WERI-Rb-1 (cell line): ENCODE data around the gene ATP12A.

Source experiments
- DNase-seq: peaks from one replicate; pipeline ENCODE4 v3.0.0-alpha.2; 2020
- H3K27ac ChIP-seq: fragments of 250-450 bp; sonication (Bioruptor Pico); 2 replicates; pipeline ENCODE4 v1.5.1; 2020; ENCODE audit warnings: mild to moderate bottlenecking, moderate library complexity
- H3K27me3 ChIP-seq: fragments of 250-450 bp; sonication (Bioruptor Pico); 2 replicates; pipeline ENCODE4 v1.5.1; 2021; ENCODE audit warnings: mild to moderate bottlenecking, low read depth, moderate library complexity; ENCODE audit not compliant: insufficient read depth, severe bottlenecking
- H3K36me3 ChIP-seq: fragments of 250-450 bp; sonication (Bioruptor Pico); 2 replicates; pipeline ENCODE4 v1.5.1; 2020; ENCODE audit warnings: mild to moderate bottlenecking, moderate library complexity
- H3K4me3 ChIP-seq: 2 replicates; pipeline ENCODE4 v1.5.1; 2011; ENCODE audit warnings: low read depth, mild to moderate bottlenecking, control low read depth, low read length
- H3K9me3 ChIP-seq: fragments of 250-450 bp; sonication (Bioruptor Pico); 2 replicates; pipeline ENCODE4 v1.5.1; 2021; ENCODE audit warnings: mild to moderate bottlenecking, moderate library complexity; ENCODE audit not compliant: severe bottlenecking
- CTCF ChIP-seq: IDR thresholded peaks from 2 replicates; pipeline ENCODE4 v1.5.1; 2011; ENCODE audit warnings: low read depth, mild to moderate bottlenecking, control low read depth, inconsistent platforms, low read length

The ATP12A gene

GRCh38 chr13:24664726-24665409, 15.3 kb upstream of the ATP12A start:
- TF ChIP-seq CTCF, result no peak
- H3K27me3 ChIP-seq, result no peaks in the 10 kb centered on the region
- no peak overlapping the region for H3K27ac ChIP-seq
- no peaks in the 10 kb centered on the region for H3K36me3 ChIP-seq
- DNase-seq, result no peak
- H3K9me3 ChIP-seq, result no peaks in the 10 kb centered on the region
- no peak overlapping the region for H3K4me3 ChIP-seq

- Histone ChIP-seq H3K27ac (no peak overlapping the region), H3K27me3 (no peaks in the 10 kb centered on the region), H3K36me3 (no peaks in the 10 kb centered on the region), H3K4me3 (no peak overlapping the region), H3K9me3 (no peaks in the 10 kb centered on the region)
- no peak for DNase-seq
- no peak for TF ChIP-seq CTCF
Measured at GRCh38 chr13:24668511-24668910, 11.7 kb upstream of the ATP12A start.

- H3K27ac ChIP-seq, result no peak overlapping the region
- no peaks in the 10 kb centered on the region for H3K36me3 ChIP-seq
- H3K4me3 ChIP-seq, result no peak overlapping the region
- no peak for TF ChIP-seq CTCF
- no peaks in the 10 kb centered on the region for H3K9me3 ChIP-seq
- no peaks in the 10 kb centered on the region for H3K27me3 ChIP-seq
- no peak for DNase-seq
Measured at GRCh38 chr13:24668955-24669582, 11.1 kb upstream of the ATP12A start.

GRCh38 chr13:24670174-24670573, 10.0 kb upstream of the ATP12A start:
- no peaks in the 10 kb centered on the region for H3K36me3 ChIP-seq
- TF ChIP-seq CTCF, result no peak
- no peak overlapping the region for H3K27ac ChIP-seq
- no peaks in the 10 kb centered on the region for H3K27me3 ChIP-seq
- no peak for DNase-seq
- no peaks in the 10 kb centered on the region for H3K9me3 ChIP-seq
- H3K4me3 ChIP-seq, result no peak overlapping the region

- DNase-seq, result peak; percentile 88
- Histone ChIP-seq H3K27ac (peak overlapping the region; percentile 5; the same call in 1 of the 2 replicates), H3K4me3 (peak overlapping the region; percentile 46), H3K36me3 (no peaks in the 10 kb centered on the region), H3K27me3 (no peaks in the 10 kb centered on the region), H3K9me3 (no peaks in the 10 kb centered on the region)
- TF ChIP-seq CTCF, result peak; percentile 84
Measured at GRCh38 chr13:24670961-24671381, 9.2 kb upstream of the ATP12A start.
